B cell (primary cell): ENCODE data around the gene ZNF777. TPM values are rescaled to one million over a fixed set of nuclear protein-coding genes. Genes with fewer than 3 reads are reported as not detected.

Source experiments
- ATAC-seq: fragments of 200-7000 bp; cut with Tn5 transposase; one replicate; pipeline ENCODE4 v1.10.0; 2021; ENCODE audit warnings: low read depth, mild to moderate bottlenecking, moderate number of reproducible peaks, moderate library complexity
- CTCF ChIA-PET: fragments of 350-600 bp; sonication (Branson Sonifier 250); formaldehyde crosslinking; loops from one replicate; lab custom pipeline; 2021; ENCODE audit warnings: antibody characterized with exemption, inconsistent platforms; lab: Charles Lee
- POLR2A ChIA-PET: fragments of 350-600 bp; sonication (Branson Sonifier 250); formaldehyde crosslinking; loops from one replicate; lab custom pipeline; 2021; ENCODE audit warnings: antibody characterized with exemption; lab: Charles Lee
- DNase-seq: peaks from one replicate; pipeline ENCODE4 v3.0.0; 2013
- H2AFZ ChIP-seq: 2 replicates; pipeline ENCODE4 v1.6.1; 2012; ENCODE audit warnings: mild to moderate bottlenecking, low read depth, low read length; ENCODE audit not compliant: insufficient read depth, poor library complexity, severe bottlenecking
- H3K27ac ChIP-seq, 2 donors: 1 replicate in 1 of 2; 2 replicates in 1 of 2; pipeline ENCODE4 v1.5.1; 2012 to 2013; ENCODE audit warnings: low read length in 2 of 2, mild to moderate bottlenecking in 2 of 2, moderate library complexity in 1 of 2
- H3K27me3 ChIP-seq, 4 experiments: fragments of 200-600 bp in 1 of 4; sonication (generic) in 1 of 4; replicated peaks in 1 of 4; 1 replicate in 2 of 4; 2 replicates in 2 of 4; pipeline versions ENCODE4 v1.6.1 to v1.7.0; 2013 to 2016; ENCODE audit warnings: low read length in 3 of 4, mild to moderate bottlenecking in 2 of 4, mixed read lengths in 1 of 4, moderate library complexity in 1 of 4; ENCODE audit not compliant: insufficient read depth in 4 of 4, control insufficient read depth in 3 of 4; ENCODE audit errors: control extremely low read depth in 1 of 4
- H3K36me3 ChIP-seq, 2 experiments: replicated peaks in 1 of 2; 1 replicate in 1 of 2; 2 replicates in 1 of 2; pipeline versions ENCODE4 v1.6.1 to v1.7.1; 2013; ENCODE audit warnings: low read length in 1 of 2; ENCODE audit not compliant: insufficient read depth in 2 of 2, control insufficient read depth in 1 of 2; ENCODE audit errors: control extremely low read depth in 1 of 2, extremely low read depth in 1 of 2
- H3K4me1 ChIP-seq, 2 donors: fragments of 200-600 bp in 1 of 2; sonication (generic) in 1 of 2; 1 replicate in 1 of 2; 2 replicates in 1 of 2; pipeline versions ENCODE4 v1.5.1 to v1.6.1; 2013 to 2017; ENCODE audit warnings: low read length in 2 of 2; ENCODE audit not compliant: control insufficient read depth in 2 of 2, insufficient read depth in 2 of 2
- H3K4me2 ChIP-seq: replicated peaks from 2 replicates; pipeline ENCODE3; 2012; ENCODE audit warnings: mild to moderate bottlenecking, low read depth, low read length; ENCODE audit not compliant: poor library complexity, severe bottlenecking
- H3K4me3 ChIP-seq, 5 experiments: fragments of 200-600 bp in 1 of 5; sonication (generic) in 1 of 5; 1 replicate in 3 of 5; 2 replicates in 2 of 5; pipeline versions ENCODE4 v1.5.1 to v1.7.0; 2011 to 2016; ENCODE audit warnings: low read length in 4 of 5, mild to moderate bottlenecking in 4 of 5, low read depth in 2 of 5, control low read depth in 1 of 5, moderate library complexity in 1 of 5; ENCODE audit not compliant: insufficient read depth in 1 of 5; ENCODE audit errors: control extremely low read depth in 1 of 5, extremely low read depth in 1 of 5
- H3K79me2 ChIP-seq: fragments of 200-600 bp; sonication (generic); one replicate; pipeline ENCODE4 v1.6.0; 2016; ENCODE audit warnings: low read length; ENCODE audit not compliant: control insufficient read depth, insufficient read depth
- H3K9ac ChIP-seq: fragments of 200-600 bp; sonication (generic); 2 replicates; pipeline ENCODE4 v1.6.1; 2017; ENCODE audit warnings: mild to moderate bottlenecking, low read length, moderate library complexity
- H3K9me3 ChIP-seq, 3 donors: one replicate each; pipeline versions ENCODE4 v1.6.1 to v1.7.1; 2013; ENCODE audit warnings: low read length in 2 of 3; ENCODE audit not compliant: control insufficient read depth in 2 of 3, insufficient read depth in 1 of 3; ENCODE audit errors: control extremely low read depth in 1 of 3
- H4K20me1 ChIP-seq: 2 replicates; pipeline ENCODE4 v1.6.0; 2012; ENCODE audit warnings: mild to moderate bottlenecking, low read length; ENCODE audit not compliant: insufficient read depth, control insufficient read depth, poor library complexity, severe bottlenecking
- H3K27ac Mint-ChIP-seq: one replicate; pipeline ENCODE4 v1.8.0; 2021; ENCODE audit warnings: mixed read lengths
- H3K27me3 Mint-ChIP-seq: one replicate; pipeline ENCODE4 v1.8.0; 2021; ENCODE audit warnings: mixed read lengths
- H3K4me1 Mint-ChIP-seq: one replicate; pipeline ENCODE4 v1.8.0; 2021; ENCODE audit warnings: mixed read lengths
- H3K4me3 Mint-ChIP-seq: one replicate; pipeline ENCODE4 v1.8.0; 2021; ENCODE audit warnings: mixed read lengths
- H3K9me3 Mint-ChIP-seq: one replicate; pipeline ENCODE4 v1.8.0; 2022; ENCODE audit warnings: mixed read lengths; ENCODE audit not compliant: insufficient read depth
- CTCF ChIP-seq: fragments of 200-600 bp; IDR thresholded peaks from one replicate; pipeline ENCODE4 v1.8.0; 2022; ENCODE audit warnings: antibody characterized with exemption, mild to moderate bottlenecking
- EZH2 ChIP-seq: IDR thresholded peaks from 2 replicates; pipeline ENCODE4 v1.6.1; 2012; ENCODE audit warnings: borderline replicate concordance, low read depth, mild to moderate bottlenecking, moderate library complexity, low read length; ENCODE audit not compliant: insufficient read depth, poor library complexity, severe bottlenecking
- WGBS: methylation state at CpG from one replicate; pipeline ENCODE4 v1.1.5; 2013; ENCODE audit warnings: missing lambda C conversion rate; ENCODE audit not compliant: insufficient coverage; 5-methylcytosine and 5-hydroxymethylcytosine counted together
- intact Hi-C: fragments of 100-400 bp; cut with micrococcal nuclease; formaldehyde crosslinking; loops from one replicate; pipeline ENCODE4 v1.10.0; 2022
- polyA plus RNA-seq: library from polyadenylated mRNA; depleted of rRNA; stranded (reverse); fragments of >200 nt; gene quantifications from 2 replicates; pipeline ENCODE4 v1.2.3, GENCODE V29; 2012
- total RNA-seq, 2 donors: library from RNA; stranded (reverse); fragments of 120-200 nt in 1 of 2; gene quantifications; 1 replicate in 1 of 2; 2 replicates in 1 of 2; pipeline versions ENCODE4 v1.2.3 to v1.2.4, GENCODE V29; 2013 to 2022

ZNF777 gene
- total and polyA plus RNA-seq, 2 donors (not counting 1 experiment from before 2014, with no cell fraction given), result 8.3 to 16.0 TPM

- Histone ChIP-seq H3K4me1 (no peaks in the 10 kb centered on the region), H2AFZ (no peak overlapping the region), H3K9me3 (peaks cover 0 to 4% (median 0%) of the 10 kb centered on the region in 3 donors), H3K36me3 (peaks cover 0 to 32% of the 10 kb centered on the region in 2 experiments), H3K27ac (no peak overlapping the region), H3K27me3 (no peaks in the 10 kb centered on the region), H3K4me3 (no peak overlapping the region), H3K9ac (no peak overlapping the region), H4K20me1 (no peaks in the 10 kb centered on the region), H3K79me2 (no peaks in the 10 kb centered on the region), H3K4me2 (no peak overlapping the region)
- H3K4me1 Mint-ChIP-seq, result no peaks in the 10 kb centered on the region
- 100% methylated on average over 3 of the region's 6 CpGs for WGBS
- ChIA-PET CTCF (no interaction called here), POLR2A (no interaction called here)
- H3K27me3 Mint-ChIP-seq, result peaks cover 2% of the 10 kb centered on the region
- DNase-seq (no peak), ATAC-seq (no peak)
- H3K27ac Mint-ChIP-seq, result no peak overlapping the region
- H3K9me3 Mint-ChIP-seq, result peaks cover under 1% of the 10 kb centered on the region
- no peak for TF ChIP-seq CTCF
- no peak for TF ChIP-seq EZH2
- H3K4me3 Mint-ChIP-seq, result no peak overlapping the region
- intact Hi-C loops, result no loop called here
These were observed 10.6 kb upstream of the ZNF777 start for GRCh38 chr7:149471289-149471953.

GRCh38 chr7:149469806-149470205, 8.9 kb upstream of the ZNF777 start:
- Histone ChIP-seq H3K9ac (no peak overlapping the region), H3K4me3 (no peak overlapping the region), H3K4me1 (no peaks in the 10 kb centered on the region), H3K27me3 (peaks cover 0 to 7% (median 5%) of the 10 kb centered on the region in 4 experiments), H4K20me1 (no peaks in the 10 kb centered on the region), H3K9me3 (peaks cover 0 to 4% (median 0%) of the 10 kb centered on the region in 3 donors), H3K79me2 (no peaks in the 10 kb centered on the region), H2AFZ (no peak overlapping the region), H3K4me2 (no peak overlapping the region), H3K27ac (no peak overlapping the region), H3K36me3 (peaks cover 0 to 21% of the 10 kb centered on the region in 2 experiments)
- ChIA-PET CTCF (no interaction called here), POLR2A (no interaction called here)
- TF ChIP-seq EZH2, result no peak
- WGBS, result 100% methylated on average over 4 of the region's 8 CpGs
- H3K27ac Mint-ChIP-seq, result no peak overlapping the region
- no peaks in the 10 kb centered on the region for H3K4me1 Mint-ChIP-seq
- H3K27me3 Mint-ChIP-seq, result peaks cover 8% of the 10 kb centered on the region
- intact Hi-C loops, result no loop called here
- peaks cover 2% of the 10 kb centered on the region for H3K9me3 Mint-ChIP-seq
- no peak for ATAC-seq
- H3K4me3 Mint-ChIP-seq, result no peak overlapping the region
- no peak for DNase-seq
